HG02852 (cell line): ENCODE data around the gene EEF2KMT.
A peak's percentile ranks its signal among the peaks of the same experiment; 100 is the strongest.
"Not testable (repeated sequence)": the region's sequence is repeated elsewhere in the genome, so short reads cannot be mapped to it uniquely, and the experiment has no call there.

Experiments used
- ATAC-seq: cut with Tn5 transposase; IDR thresholded peaks from one replicate; pipeline ENCODE4 v1.9.1; 2021; ENCODE audit warnings: mild to moderate bottlenecking, moderate library complexity; ENCODE audit not compliant: unreplicated experiment

Gene EEF2KMT

GRCh38 chr16:5097470-5098220, at the start of gene EEF2KMT:
EEF2KMT (minus strand) TSS chr16:5097795; CDS start chr16:5097739, 56 bp downstream.
- ATAC-seq = peak; percentile 98

GRCh38 chr16:5144621-5144956, 47.0 kb upstream of the EEF2KMT start:
- not testable (repeated sequence) for ATAC-seq

GRCh38 chr16:5143761-5144620, 46.4 kb upstream of the EEF2KMT start:
- ATAC-seq = no peak

- ATAC-seq = not testable (repeated sequence)
Observed at GRCh38 chr16:5140151-5140550, 42.6 kb upstream of the EEF2KMT start.

- not testable (repeated sequence) for ATAC-seq
Observed at GRCh38 chr16:5134739-5135452, 37.3 kb upstream of the EEF2KMT start.

GRCh38 chr16:5132915-5133600, 35.5 kb upstream of the EEF2KMT start:
- not testable (repeated sequence) for ATAC-seq

- not testable (repeated sequence) for ATAC-seq
Observed at GRCh38 chr16:5131467-5132004, 33.9 kb upstream of the EEF2KMT start.

- not testable (repeated sequence) for ATAC-seq
Observed at GRCh38 chr16:5117300-5118087, 19.9 kb upstream of the EEF2KMT start.

- not testable (repeated sequence) for ATAC-seq
Observed at GRCh38 chr16:5116780-5117295, 19.2 kb upstream of the EEF2KMT start.

GRCh38 chr16:5110933-5111332, 13.3 kb upstream of the EEF2KMT start:
- not testable (repeated sequence) for ATAC-seq

GRCh38 chr16:5108505-5109158, 11.0 kb upstream of the EEF2KMT start:
- ATAC-seq = no peak

GRCh38 chr16:5105039-5105438, 7.4 kb upstream of the EEF2KMT start:
- not testable (repeated sequence) for ATAC-seq

GRCh38 chr16:5103296-5104032, 5.9 kb upstream of the EEF2KMT start:
- ATAC-seq = not testable (repeated sequence)

GRCh38 chr16:5099174-5099573, 1.6 kb upstream of the EEF2KMT start:
- not testable (repeated sequence) for ATAC-seq

- ATAC-seq = not testable (repeated sequence)
Observed at GRCh38 chr16:5098221-5099159, 895 bp upstream of the EEF2KMT start.

GRCh38 chr16:5097061-5097469, 530 bp downstream of the EEF2KMT start:
- not testable (repeated sequence) for ATAC-seq
